Measurements from ENCODE around the gene CR1. TPM values are rescaled to one million over a fixed set of nuclear protein-coding genes. Genes with fewer than 3 reads are reported as not detected.

CR1 gene
- total RNA-seq, 1 donor from 2014 or later: not detected

DNA sequence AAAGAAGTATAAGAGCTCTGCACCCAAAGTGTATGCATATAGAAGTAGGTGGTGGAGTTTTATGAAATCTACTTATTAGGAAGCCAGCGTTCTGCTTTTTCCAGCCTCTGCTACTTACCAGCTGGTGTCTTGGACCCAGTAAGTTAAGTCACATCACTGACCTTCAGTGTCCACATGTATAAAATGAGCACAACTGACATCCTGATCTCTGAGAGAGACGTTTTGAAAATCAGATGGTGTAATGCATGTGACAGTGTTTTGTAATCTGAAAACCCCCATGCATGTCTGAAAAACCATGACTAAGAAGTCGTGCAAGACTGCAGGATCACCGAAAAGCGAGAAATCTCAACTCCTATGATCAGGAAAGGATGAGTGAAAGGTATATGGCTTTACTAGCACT lies 2.0 kb downstream of the CR1 start:
- DNase-seq (ENCODE audit: low read depth) (no peak), FAIRE-seq (no peak)
- Histone ChIP-seq H3K36me3 (ENCODE audit: control insufficient read depth, insufficient read depth, low read length) (no peaks in the 10 kb centered on the region), H3K27me3 (ENCODE audit: control insufficient read depth, insufficient read depth, low read length) (peaks cover 22% of the 10 kb centered on the region), H3K4me3 (ENCODE audit: low read depth, low read length) (no peak overlapping the region)
- TF ChIP-seq, protein P1, sequence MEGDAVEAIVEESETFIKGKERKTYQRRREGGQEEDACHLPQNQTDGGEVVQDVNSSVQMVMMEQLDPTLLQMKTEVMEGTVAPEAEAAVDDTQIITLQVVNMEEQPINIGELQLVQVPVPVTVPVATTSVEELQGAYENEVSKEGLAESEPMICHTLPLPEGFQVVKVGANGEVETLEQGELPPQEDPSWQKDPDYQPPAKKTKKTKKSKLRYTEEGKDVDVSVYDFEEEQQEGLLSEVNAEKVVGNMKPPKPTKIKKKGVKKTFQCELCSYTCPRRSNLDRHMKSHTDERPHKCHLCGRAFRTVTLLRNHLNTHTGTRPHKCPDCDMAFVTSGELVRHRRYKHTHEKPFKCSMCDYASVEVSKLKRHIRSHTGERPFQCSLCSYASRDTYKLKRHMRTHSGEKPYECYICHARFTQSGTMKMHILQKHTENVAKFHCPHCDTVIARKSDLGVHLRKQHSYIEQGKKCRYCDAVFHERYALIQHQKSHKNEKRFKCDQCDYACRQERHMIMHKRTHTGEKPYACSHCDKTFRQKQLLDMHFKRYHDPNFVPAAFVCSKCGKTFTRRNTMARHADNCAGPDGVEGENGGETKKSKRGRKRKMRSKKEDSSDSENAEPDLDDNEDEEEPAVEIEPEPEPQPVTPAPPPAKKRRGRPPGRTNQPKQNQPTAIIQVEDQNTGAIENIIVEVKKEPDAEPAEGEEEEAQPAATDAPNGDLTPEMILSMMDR (IDR thresholded peaks at IDR 0.05; ENCODE audit: insufficient read depth, low read length, severe bottlenecking): no peak

GRCh38 chr1:207499573-207499972 lies 3.6 kb downstream of the CR1 start:
- peaks cover 21% of the 10 kb centered on the region for H3K27me3 ChIP-seq (ENCODE audit: control insufficient read depth, insufficient read depth, low read length)
- DNase-seq (ENCODE audit: low read depth) (peak; percentile 65), FAIRE-seq (no peak)
- H3K36me3 ChIP-seq (ENCODE audit: control insufficient read depth, insufficient read depth, low read length): no peaks in the 10 kb centered on the region
- TF ChIP-seq, protein P1 (IDR thresholded peaks at IDR 0.05; ENCODE audit: insufficient read depth, low read length, severe bottlenecking): peak; percentile 78
- no peak overlapping the region for H3K4me3 ChIP-seq (ENCODE audit: low read depth, low read length)

DNA sequence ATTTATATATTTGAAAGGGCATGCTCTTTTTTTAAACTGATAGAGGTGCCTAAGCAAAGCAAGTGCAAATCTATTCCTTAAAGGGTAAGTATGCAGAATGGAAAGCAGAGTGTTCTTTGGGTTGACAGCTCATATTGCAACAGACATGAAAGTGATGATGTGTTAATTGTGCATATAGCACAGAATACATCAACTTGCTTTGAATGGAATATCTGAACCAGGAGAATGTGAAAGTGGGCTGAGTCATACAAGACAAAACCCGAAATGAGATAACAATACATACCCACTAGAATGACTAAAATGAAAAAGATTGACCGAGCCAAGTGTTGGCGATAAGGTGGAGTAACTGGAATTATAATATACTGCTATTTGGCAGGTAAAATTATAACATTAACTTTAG lies 4.3 kb downstream of the CR1 start:
- FAIRE-seq: no peak
- peaks cover 21% of the 10 kb centered on the region for H3K27me3 ChIP-seq (ENCODE audit: control insufficient read depth, insufficient read depth, low read length)
- TF ChIP-seq, protein P1 (IDR thresholded peaks at IDR 0.05; ENCODE audit: insufficient read depth, low read length, severe bottlenecking): no peak
- no peaks in the 10 kb centered on the region for H3K36me3 ChIP-seq (ENCODE audit: control insufficient read depth, insufficient read depth, low read length)
- peak; percentile 54 for DNase-seq (ENCODE audit: low read depth)
- no peak overlapping the region for H3K4me3 ChIP-seq (ENCODE audit: low read depth, low read length)

DNA sequence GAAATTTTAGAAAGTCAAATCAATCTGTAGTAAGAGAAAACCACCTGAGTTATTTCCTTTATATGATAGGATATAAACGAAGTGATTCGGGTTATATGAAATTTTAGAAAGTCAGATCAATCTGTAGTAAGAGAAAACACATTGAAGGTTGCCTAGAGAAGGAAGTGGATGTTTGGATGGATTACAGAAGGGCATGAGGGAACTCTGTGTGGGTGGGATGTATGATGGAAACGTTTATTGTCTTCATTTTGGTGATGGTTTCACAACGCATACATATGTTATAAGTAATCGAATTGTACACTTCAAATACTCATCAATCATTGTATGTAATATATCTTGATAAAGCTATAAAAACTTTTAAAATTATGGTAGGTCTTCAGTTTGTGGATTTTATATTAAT lies 5.1 kb downstream of the CR1 start:
- Histone ChIP-seq H3K27me3 (ENCODE audit: control insufficient read depth, insufficient read depth, low read length) (peaks cover 14% of the 10 kb centered on the region), H3K4me3 (ENCODE audit: low read depth, low read length) (no peak overlapping the region), H3K36me3 (ENCODE audit: control insufficient read depth, insufficient read depth, low read length) (no peaks in the 10 kb centered on the region)
- DNase-seq (ENCODE audit: low read depth) (no peak), FAIRE-seq (no peak)
- TF ChIP-seq, protein P1 (IDR thresholded peaks at IDR 0.05; ENCODE audit: insufficient read depth, low read length, severe bottlenecking): no peak

GRCh38 chr1:207502726-207503125 lies 6.8 kb downstream of the CR1 start:
- FAIRE-seq (no peak), DNase-seq (ENCODE audit: low read depth) (no peak)
- no peaks in the 10 kb centered on the region for H3K36me3 ChIP-seq (ENCODE audit: control insufficient read depth, insufficient read depth, low read length)
- H3K4me3 ChIP-seq (ENCODE audit: low read depth, low read length): no peak overlapping the region
- TF ChIP-seq, protein P1 (IDR thresholded peaks at IDR 0.05; ENCODE audit: insufficient read depth, low read length, severe bottlenecking): no peak
- H3K27me3 ChIP-seq (ENCODE audit: control insufficient read depth, insufficient read depth, low read length): peaks cover 9% of the 10 kb centered on the region

- FAIRE-seq: no peak
- Histone ChIP-seq H3K36me3 (ENCODE audit: control insufficient read depth, insufficient read depth, low read length) (no peaks in the 10 kb centered on the region), H3K4me3 (ENCODE audit: low read depth, low read length) (no peak overlapping the region), H3K27me3 (ENCODE audit: control insufficient read depth, insufficient read depth, low read length) (peaks cover 6% of the 10 kb centered on the region)
- TF ChIP-seq, protein P1 (IDR thresholded peaks at IDR 0.05; ENCODE audit: insufficient read depth, low read length, severe bottlenecking): no peak
- no peak for DNase-seq (ENCODE audit: low read depth)
Measured at GRCh38 chr1:207503950-207504349, 8.0 kb downstream of the CR1 start.

All from bronchial epithelial cell (primary cell).